RPMI7951 (cell line): ENCODE measurements around the gene SPOPL. TPM values are rescaled to one million over a fixed set of nuclear protein-coding genes. Genes with fewer than 3 reads are reported as not detected.

Experiments
- DNase-seq: peaks from one replicate; pipeline ENCODE4 v3.0.0-alpha.2; 2012; ENCODE audit warnings: low read depth
- total RNA-seq: library from RNA; depleted of rRNA; stranded (reverse); fragments of >200 nt; shearing (Covaris generic); gene quantifications from 2 replicates; pipeline ENCODE4 v1.2.3, GENCODE V29; 2014

SPOPL gene
- total RNA-seq, 1 experiment from 2014 or later: 17.5 TPM

- no peak for DNase-seq
Measured at GRCh38 chr2:138601458-138602165, 100.0 kb downstream of the SPOPL start.

GRCh38 chr2:138602166-138602460 lies 100.5 kb downstream of the SPOPL start:
- no peak for DNase-seq

- no peak for DNase-seq
Measured at GRCh38 chr2:138607746-138608145, 106.2 kb downstream of the SPOPL start.

GRCh38 chr2:138609446-138609845 lies 107.9 kb downstream of the SPOPL start:
- no peak for DNase-seq

GRCh38 chr2:138610201-138610953 lies 108.8 kb downstream of the SPOPL start:
- DNase-seq: no peak

- DNase-seq: peak; percentile 90
Measured at GRCh38 chr2:138615257-138615656, 113.7 kb downstream of the SPOPL start.

- no peak for DNase-seq
Measured at GRCh38 chr2:138617026-138617425, 115.5 kb downstream of the SPOPL start.

GRCh38 chr2:138618971-138619370 lies 117.4 kb downstream of the SPOPL start:
- no peak for DNase-seq

- peak; percentile 13 for DNase-seq
Measured at GRCh38 chr2:138620431-138620830, 118.9 kb downstream of the SPOPL start.

- no peak for DNase-seq
Measured at GRCh38 chr2:138621139-138621538, 119.6 kb downstream of the SPOPL start.

- no peak for DNase-seq
Measured at GRCh38 chr2:138622613-138623012, 121.0 kb downstream of the SPOPL start.
